GM12878 (cell line): ENCODE measurements around the gene BTC.

Source experiments
- POLR2A ChIP-seq: IDR thresholded peaks from 2 replicates; pipeline ENCODE4 v1.6.1; 2011; ENCODE audit warnings: low read depth, mild to moderate bottlenecking, low read length
- POLR2AphosphoS2 ChIP-seq: IDR thresholded peaks from 2 replicates; pipeline ENCODE4 v1.6.1; 2011; ENCODE audit warnings: low read depth, mild to moderate bottlenecking, low read length, improper control_type of control experiment, moderate library complexity
- WRNIP1 ChIP-seq: IDR thresholded peaks from 2 replicates; pipeline ENCODE4 v1.6.1; 2011; ENCODE audit warnings: low read depth, low read length, improper control_type of control experiment, borderline replicate concordance
- TF ChIP-seq, protein P1 (sequence below), 3 experiments: IDR thresholded peaks in 2 of 3; conservative IDR thresholded peaks in 1 of 3; 2 replicates each; pipeline ENCODE4 v1.5.1; 2011; ENCODE audit warnings: low read depth in 3 of 3, low read length in 3 of 3, mild to moderate bottlenecking in 3 of 3, control low read depth in 2 of 3, moderate library complexity in 2 of 3, inconsistent platforms in 1 of 3, mixed read lengths in 1 of 3; ENCODE audit not compliant: control insufficient read depth in 2 of 3, insufficient read depth in 1 of 3; ENCODE audit errors: extremely low read depth in 1 of 3

DNA sequence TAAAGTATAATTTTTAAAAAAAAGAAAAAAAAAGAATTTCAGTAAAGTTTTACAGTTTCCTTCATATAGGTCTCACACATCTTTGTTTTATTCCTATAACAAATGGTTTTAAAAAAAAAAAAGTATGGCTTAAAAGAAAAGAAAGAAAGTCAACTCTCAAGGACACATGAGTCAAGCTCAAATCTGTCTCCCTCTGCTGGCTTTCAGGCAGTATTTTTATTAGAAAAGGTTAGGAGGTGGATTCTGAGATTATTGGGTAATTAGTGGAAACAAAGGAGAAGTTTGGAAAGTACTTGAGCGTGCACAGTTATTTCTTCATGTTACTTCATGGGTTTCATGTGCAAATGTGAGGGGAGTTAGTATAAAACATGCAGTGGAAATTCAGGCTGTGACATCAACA, 36.6 kb upstream of the BTC start:
- no peak for TF ChIP-seq POLR2A
- TF ChIP-seq, protein P1, sequence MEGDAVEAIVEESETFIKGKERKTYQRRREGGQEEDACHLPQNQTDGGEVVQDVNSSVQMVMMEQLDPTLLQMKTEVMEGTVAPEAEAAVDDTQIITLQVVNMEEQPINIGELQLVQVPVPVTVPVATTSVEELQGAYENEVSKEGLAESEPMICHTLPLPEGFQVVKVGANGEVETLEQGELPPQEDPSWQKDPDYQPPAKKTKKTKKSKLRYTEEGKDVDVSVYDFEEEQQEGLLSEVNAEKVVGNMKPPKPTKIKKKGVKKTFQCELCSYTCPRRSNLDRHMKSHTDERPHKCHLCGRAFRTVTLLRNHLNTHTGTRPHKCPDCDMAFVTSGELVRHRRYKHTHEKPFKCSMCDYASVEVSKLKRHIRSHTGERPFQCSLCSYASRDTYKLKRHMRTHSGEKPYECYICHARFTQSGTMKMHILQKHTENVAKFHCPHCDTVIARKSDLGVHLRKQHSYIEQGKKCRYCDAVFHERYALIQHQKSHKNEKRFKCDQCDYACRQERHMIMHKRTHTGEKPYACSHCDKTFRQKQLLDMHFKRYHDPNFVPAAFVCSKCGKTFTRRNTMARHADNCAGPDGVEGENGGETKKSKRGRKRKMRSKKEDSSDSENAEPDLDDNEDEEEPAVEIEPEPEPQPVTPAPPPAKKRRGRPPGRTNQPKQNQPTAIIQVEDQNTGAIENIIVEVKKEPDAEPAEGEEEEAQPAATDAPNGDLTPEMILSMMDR (IDR thresholded peaks at IDR 0.05 in 2 of 3, conservative IDR thresholded peaks at IDR 0.05 in 1 of 3; ENCODE audit: control insufficient read depth in 2 of 3, extremely low read depth in 1 of 3, insufficient read depth in 1 of 3, low read depth in 3 of 3, low read length in 3 of 3) = peak; percentile 1 to 30 (median 26); a peak in 1 of 6 replicates
- TF ChIP-seq POLR2AphosphoS2 = no peak
- TF ChIP-seq WRNIP1 = no peak
